Caco-2 (cell line): ENCODE results near the gene ZBTB42. TPM values are rescaled to one million over a fixed set of nuclear protein-coding genes. Genes with fewer than 3 reads are reported as not detected.

Source experiments
- Bru-seq: library from RNA; stranded (reverse); fragments of 400-500 nt; gene quantifications from one replicate; lab custom pipeline; 2021; lab: Mats Ljungman, UMichigan
- BruChase-seq, 2 experiments: library from RNA; stranded (reverse); fragments of 400-500 nt; gene quantifications; one replicate each; lab custom pipeline; 2021; lab: Mats Ljungman, UMichigan
- BruUV-seq: library from RNA; stranded (reverse); fragments of 400-500 nt; replicated peaks from 2 replicates; lab custom pipeline; 2021; lab: Mats Ljungman, UMichigan
- CTCF ChIA-PET: fragments of 300-600 bp; sonication (Branson Sonifier 250); formaldehyde crosslinking; loops from one replicate; lab custom pipeline; 2022; ENCODE audit warnings: antibody characterized with exemption; lab: Charles Lee
- POLR2A ChIA-PET: fragments of 300-600 bp; sonication (Branson Sonifier 250); formaldehyde crosslinking; loops from one replicate; lab custom pipeline; 2022; ENCODE audit warnings: antibody characterized with exemption; lab: Charles Lee
- DNase-seq, 2 experiments: peaks; one replicate each; pipeline versions ENCODE4 v3.0.0 to v3.0.0-alpha.2; 2020 to 2022
- H3K27me3 ChIP-seq: replicated peaks from 2 replicates; pipeline ENCODE4 v1.6.0; 2011; ENCODE audit warnings: low read length; ENCODE audit not compliant: control insufficient read depth, insufficient read depth
- H3K36me3 ChIP-seq: 2 replicates; pipeline ENCODE4 v1.5.1; 2011; ENCODE audit warnings: low read length; ENCODE audit not compliant: control insufficient read depth, insufficient read depth
- H3K4me1 ChIP-seq: fragments of 250-450 bp; sonication (Bioruptor Pico); 2 replicates; pipeline ENCODE4 v1.5.1; 2020; ENCODE audit warnings: mild to moderate bottlenecking
- H3K4me3 ChIP-seq: 2 replicates; pipeline ENCODE4 v1.5.1; 2011; ENCODE audit warnings: low read depth, mild to moderate bottlenecking, control low read depth, low read length
- H3K9me3 ChIP-seq: fragments of 250-450 bp; sonication (Bioruptor Pico); 2 replicates; pipeline ENCODE4 v1.5.1; 2020; ENCODE audit warnings: mild to moderate bottlenecking, moderate library complexity
- H3K27ac Mint-ChIP-seq: one replicate; pipeline ENCODE4 v1.8.0; 2022; ENCODE audit warnings: mixed read lengths; ENCODE audit not compliant: unreplicated experiment
- H3K27me3 Mint-ChIP-seq: one replicate; pipeline ENCODE4 v1.8.0; 2022; ENCODE audit warnings: mixed read lengths; ENCODE audit not compliant: insufficient read depth, unreplicated experiment
- H3K36me3 Mint-ChIP-seq: one replicate; pipeline ENCODE4 v1.8.0; 2022; ENCODE audit warnings: mild to moderate bottlenecking, mixed read lengths; ENCODE audit not compliant: insufficient read depth, unreplicated experiment
- H3K4me1 Mint-ChIP-seq: one replicate; pipeline ENCODE4 v1.8.0; 2022; ENCODE audit warnings: low read depth, mixed read lengths; ENCODE audit not compliant: unreplicated experiment
- H3K4me3 Mint-ChIP-seq: one replicate; pipeline ENCODE4 v1.8.0; 2022; ENCODE audit warnings: mild to moderate bottlenecking, moderate library complexity, mixed read lengths; ENCODE audit not compliant: unreplicated experiment
- H3K9me3 Mint-ChIP-seq: one replicate; pipeline ENCODE4 v1.8.0; 2022; ENCODE audit warnings: mixed read lengths; ENCODE audit not compliant: unreplicated experiment
- CTCF ChIP-seq, 2 experiments: fragments of 200-600 bp in 1 of 2; IDR thresholded peaks; 1 replicate in 1 of 2; 2 replicates in 1 of 2; pipeline versions ENCODE4 v1.5.1 to v1.8.0; 2011 to 2022; ENCODE audit warnings: antibody characterized with exemption in 1 of 2, control low read depth in 1 of 2, inconsistent platforms in 1 of 2, low read depth in 1 of 2, low read length in 1 of 2, mild to moderate bottlenecking in 1 of 2, moderate library complexity in 1 of 2; ENCODE audit not compliant: insufficient read depth in 1 of 2, severe bottlenecking in 1 of 2, unreplicated experiment in 1 of 2
- intact Hi-C: fragments of 100-400 bp; cut with micrococcal nuclease; formaldehyde crosslinking; loops from one replicate; pipeline ENCODE4 v1.10.0; 2022; ENCODE audit not compliant: unreplicated experiment
- long read RNA-seq: library from polyadenylated mRNA; stranded (forward); transcript quantifications from one replicate; pipeline ENCODE4 v2.0.0, GENCODE V29; 2022
- total RNA-seq: library from RNA; stranded (reverse); gene quantifications from 2 replicates; pipeline ENCODE4 v1.2.3, GENCODE V29; 2022

The ZBTB42 gene
- total RNA-seq (9.1 and 9.7 TPM in 2 replicates), Bru-seq, nascent RNA (percentile 59 among the genes with signal in this experiment), BruChase-seq, experiment 1, labeled RNA remaining after a 2-hour chase (percentile 61 among the genes with signal in this experiment), BruChase-seq, experiment 2, labeled RNA remaining after a 6-hour chase (percentile 62 among the genes with signal in this experiment)
- long read RNA-seq, partial matches to known transcripts = 0 of 1 reads
- long read RNA-seq, other reads (novel, unspliced or antisense) = 0 of 1 reads

DNA sequence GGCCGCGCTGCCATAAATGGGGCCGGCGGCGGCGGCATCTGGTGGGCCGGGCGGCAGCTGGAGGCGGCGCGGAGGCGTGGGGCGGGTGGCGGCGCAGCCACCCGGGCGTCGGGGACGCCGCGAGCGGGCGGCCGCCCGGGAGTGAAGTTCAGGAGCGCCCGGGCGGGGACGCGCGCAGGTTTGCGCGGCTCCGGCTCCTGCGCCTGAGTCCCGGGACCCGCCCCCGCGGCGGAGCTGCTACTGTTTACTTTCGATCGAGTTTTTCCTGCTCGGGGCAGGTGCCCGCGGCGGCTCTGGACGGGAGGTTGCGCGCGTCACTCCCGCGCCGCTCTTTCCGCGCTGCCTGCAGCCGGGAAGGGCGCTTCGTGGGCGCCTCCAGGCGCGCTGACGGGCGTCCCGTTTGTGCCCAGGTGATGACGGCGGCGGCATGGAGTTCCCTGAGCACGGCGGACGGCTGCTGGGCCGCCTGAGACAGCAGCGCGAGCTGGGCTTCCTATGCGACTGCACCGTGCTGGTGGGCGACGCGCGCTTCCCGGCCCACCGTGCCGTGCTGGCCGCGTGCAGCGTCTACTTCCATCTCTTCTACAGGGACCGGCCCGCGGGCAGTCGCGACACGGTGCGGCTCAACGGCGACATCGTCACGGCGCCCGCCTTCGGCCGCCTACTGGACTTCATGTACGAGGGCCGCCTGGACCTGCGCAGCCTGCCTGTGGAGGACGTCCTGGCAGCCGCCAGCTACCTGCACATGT, at the start of gene ZBTB42:
Gene ZBTB42, plus strand, starts transcription at position 331 of the 749 bp plus-strand sequence. Its CDS starts 97 bp downstream, at position 428.
- ChIA-PET CTCF (interaction anchor here (1.3 to 1.7 kb wide), 3 partner anchors 18 to 32 kb away, joined by 3 to 4 read pairs (median 4); no protein-coding TSS in a partner anchor), POLR2A (interaction anchor here (0.7 to 1.1 kb wide), 3 partner anchors 25 to 220 kb away, joined by 3 to 5 read pairs (median 4); partner anchors contain the start of gene CDCA4)
- DNase-seq = peak; percentile 87 to 93
- H3K36me3 ChIP-seq = no peaks in the 10 kb centered on the region
- intact Hi-C loops = no loop called here
- H3K9me3 Mint-ChIP-seq = no peaks in the 10 kb centered on the region
- peak within 1 kb of the TSS; percentile 80 for H3K4me3 Mint-ChIP-seq
- BruUV-seq = no TSS peak
- TF ChIP-seq CTCF (IDR thresholded peaks at IDR 0.05; ENCODE audit: insufficient read depth in 1 of 2, low read depth in 1 of 2, low read length in 1 of 2, severe bottlenecking in 1 of 2, unreplicated experiment in 1 of 2) = peak in 1 of 2 experiments; percentile 5
- H3K36me3 Mint-ChIP-seq = peaks cover 8% of the 10 kb centered on the region
- no peaks in the 10 kb centered on the region for H3K4me1 Mint-ChIP-seq
- no peaks in the 10 kb centered on the region for H3K27me3 ChIP-seq
- no peaks in the 10 kb centered on the region for H3K27me3 Mint-ChIP-seq
- peaks cover 40% of the 10 kb centered on the region for H3K4me1 ChIP-seq
- H3K27ac Mint-ChIP-seq = peak within 1 kb of the TSS; percentile 54
- H3K4me3 ChIP-seq = peak within 1 kb of the TSS; percentile 90
- H3K9me3 ChIP-seq = no peaks in the 10 kb centered on the region

- POLR2A ChIA-PET = interaction anchor here (0.5 to 2.1 kb wide), 10 partner anchors 8 to 113 kb away, joined by 3 to 14 read pairs (median 6); partner anchors contain the start of gene CEP170B
- peaks cover 32% of the 10 kb centered on the region for H3K4me1 ChIP-seq
- DNase-seq = no peak
- CTCF ChIA-PET = interaction anchor here (0.9 to 1.8 kb wide), 11 partner anchors 9 to 729 kb away, joined by 3 to 26 read pairs (median 4); no protein-coding TSS in a partner anchor
- H3K36me3 ChIP-seq = peaks cover 2% of the 10 kb centered on the region; the same call in 1 of the 2 replicates
- BruUV-seq = TSS peak; percentile 28
- no peaks in the 10 kb centered on the region for H3K9me3 Mint-ChIP-seq
- peak overlapping the region; percentile 90 for H3K4me3 Mint-ChIP-seq
- peaks cover 19% of the 10 kb centered on the region for H3K4me1 Mint-ChIP-seq
- H3K27me3 Mint-ChIP-seq = no peaks in the 10 kb centered on the region
- peak overlapping the region; percentile 93 for H3K27ac Mint-ChIP-seq
- intact Hi-C loops = loop anchor here (2.0 kb wide), 2 partner anchors 15 to 63 kb away; partner anchors contain the start of gene INF2
- TF ChIP-seq CTCF (IDR thresholded peaks at IDR 0.05; ENCODE audit: insufficient read depth in 1 of 2, low read depth in 1 of 2, low read length in 1 of 2, severe bottlenecking in 1 of 2, unreplicated experiment in 1 of 2) = no peak
- H3K36me3 Mint-ChIP-seq = peaks cover 38% of the 10 kb centered on the region
- peak overlapping the region; percentile 52 for H3K4me3 ChIP-seq
- H3K27me3 ChIP-seq = no peaks in the 10 kb centered on the region
- no peaks in the 10 kb centered on the region for H3K9me3 ChIP-seq
Observed at GRCh38 chr14:104751539-104752422, 49.1 kb upstream of the ZBTB42 start.
